Measurements from ENCODE around the gene KIF16B. TPM values are rescaled to one million over a fixed set of nuclear protein-coding genes. Genes with fewer than 3 reads are reported as not detected.

KIF16B gene
- total and polyA plus RNA-seq, 2 experiments from 2014 or later = 9.3 to 21.8 TPM

DNA sequence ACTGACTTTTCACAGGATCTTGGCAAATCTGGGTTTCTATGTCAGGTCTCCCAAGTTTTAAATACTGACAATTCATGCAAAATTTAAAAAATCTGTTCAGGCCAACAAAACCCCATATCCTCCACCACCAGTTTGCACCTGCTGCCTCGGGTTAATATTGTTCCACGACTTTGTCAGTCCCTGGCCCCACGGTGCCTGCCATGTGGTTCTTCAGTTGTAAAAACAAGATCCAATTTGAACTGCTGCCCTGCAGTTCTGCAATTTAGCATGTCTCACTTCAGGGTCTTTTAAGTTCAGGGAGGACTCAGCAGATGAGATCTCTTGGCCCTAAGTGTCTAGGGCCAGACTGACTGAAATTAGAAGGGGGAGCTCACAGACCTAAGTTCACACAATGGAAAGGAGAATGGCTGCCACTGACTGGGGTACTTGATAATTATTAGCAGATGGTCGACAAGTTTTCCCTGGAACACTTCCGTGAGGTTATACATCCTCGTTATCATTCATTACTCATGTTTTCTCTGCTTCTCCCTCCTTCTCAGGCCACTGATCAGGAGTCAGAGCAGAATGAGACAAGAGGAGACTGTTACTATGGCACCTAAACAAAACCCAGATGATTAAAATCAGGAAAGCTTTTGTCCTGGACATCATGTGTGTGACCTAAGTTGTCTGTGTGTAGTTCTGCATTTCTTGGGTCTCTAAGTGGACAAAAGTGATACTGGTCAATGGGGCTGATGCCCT is 223.6 kb downstream of the KIF16B start:
- H3K4me3 ChIP-seq = no peak overlapping the region
- H3K9me3 ChIP-seq (ENCODE audit: low read depth) = no peaks in the 10 kb centered on the region
- H3K9me2 ChIP-seq (replicated peaks; ENCODE audit: insufficient read depth) = no peaks in the 10 kb centered on the region
- no peaks in the 10 kb centered on the region for H3K79me2 ChIP-seq
- H3K36me3 ChIP-seq (replicated peaks; ENCODE audit: insufficient read depth, low read depth) = no peaks in the 10 kb centered on the region
- no peaks in the 10 kb centered on the region for H3K4me1 ChIP-seq (ENCODE audit: insufficient read depth)
- H3K27me3 ChIP-seq = no peaks in the 10 kb centered on the region
- no peaks in the 10 kb centered on the region for H4K20me1 ChIP-seq (ENCODE audit: insufficient read depth, poor library complexity, severe bottlenecking)
- no peak for DNase-seq (ENCODE audit: low spot score)
- TF ChIP-seq EZH2 (IDR thresholded peaks at IDR 0.05; ENCODE audit: borderline replicate concordance) (no peak), EZH2phosphoT487 (IDR thresholded peaks at IDR 0.05; ENCODE audit: low read depth, severe bottlenecking, unreplicated experiment) (no peak)
- TF ChIP-seq, protein P1, sequence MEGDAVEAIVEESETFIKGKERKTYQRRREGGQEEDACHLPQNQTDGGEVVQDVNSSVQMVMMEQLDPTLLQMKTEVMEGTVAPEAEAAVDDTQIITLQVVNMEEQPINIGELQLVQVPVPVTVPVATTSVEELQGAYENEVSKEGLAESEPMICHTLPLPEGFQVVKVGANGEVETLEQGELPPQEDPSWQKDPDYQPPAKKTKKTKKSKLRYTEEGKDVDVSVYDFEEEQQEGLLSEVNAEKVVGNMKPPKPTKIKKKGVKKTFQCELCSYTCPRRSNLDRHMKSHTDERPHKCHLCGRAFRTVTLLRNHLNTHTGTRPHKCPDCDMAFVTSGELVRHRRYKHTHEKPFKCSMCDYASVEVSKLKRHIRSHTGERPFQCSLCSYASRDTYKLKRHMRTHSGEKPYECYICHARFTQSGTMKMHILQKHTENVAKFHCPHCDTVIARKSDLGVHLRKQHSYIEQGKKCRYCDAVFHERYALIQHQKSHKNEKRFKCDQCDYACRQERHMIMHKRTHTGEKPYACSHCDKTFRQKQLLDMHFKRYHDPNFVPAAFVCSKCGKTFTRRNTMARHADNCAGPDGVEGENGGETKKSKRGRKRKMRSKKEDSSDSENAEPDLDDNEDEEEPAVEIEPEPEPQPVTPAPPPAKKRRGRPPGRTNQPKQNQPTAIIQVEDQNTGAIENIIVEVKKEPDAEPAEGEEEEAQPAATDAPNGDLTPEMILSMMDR (IDR thresholded peaks at IDR 0.05; ENCODE audit: poor library complexity) = no peak
- no peak overlapping the region for H3K27ac ChIP-seq
- WGBS (ENCODE audit: low lambda C conversion rate, missing lambda C conversion rate) = 77% methylated on average over 6 of the region's 6 CpGs
- H2AFZ ChIP-seq = no peak overlapping the region
- H3K4me2 ChIP-seq = no peak overlapping the region

DNA sequence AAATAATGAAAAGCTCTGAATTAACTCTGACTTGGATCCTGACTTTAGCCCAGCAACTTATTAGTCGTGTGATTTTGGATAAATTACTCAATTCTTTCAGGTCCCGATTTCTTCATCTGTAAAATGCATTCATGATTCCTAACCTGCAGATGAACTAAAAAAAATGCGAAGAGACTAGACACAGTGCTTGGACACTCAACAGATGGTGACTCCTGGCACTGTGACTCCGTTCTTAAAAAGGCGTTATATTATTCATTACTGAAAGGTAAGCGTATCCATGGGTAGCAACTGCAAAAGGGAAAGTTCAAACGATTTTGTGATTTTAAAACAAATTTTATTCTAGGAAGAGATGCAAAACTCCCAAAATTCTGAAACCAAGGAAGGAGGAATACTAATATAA is 226.3 kb downstream of the KIF16B start:
- no peaks in the 10 kb centered on the region for H3K79me2 ChIP-seq
- WGBS (ENCODE audit: low lambda C conversion rate, missing lambda C conversion rate) = 92% methylated on average over 7 of the region's 7 CpGs
- no peaks in the 10 kb centered on the region for H3K4me1 ChIP-seq (ENCODE audit: insufficient read depth)
- no peak overlapping the region for H2AFZ ChIP-seq
- H4K20me1 ChIP-seq (ENCODE audit: insufficient read depth, poor library complexity, severe bottlenecking) = no peaks in the 10 kb centered on the region
- no peak for TF ChIP-seq EZH2phosphoT487 (IDR thresholded peaks at IDR 0.05; ENCODE audit: low read depth, severe bottlenecking, unreplicated experiment)
- no peak for TF ChIP-seq EZH2 (IDR thresholded peaks at IDR 0.05; ENCODE audit: borderline replicate concordance)
- no peak for DNase-seq (ENCODE audit: low spot score)
- H3K9me3 ChIP-seq (ENCODE audit: low read depth) = no peaks in the 10 kb centered on the region
- H3K4me3 ChIP-seq = no peak overlapping the region
- no peak overlapping the region for H3K27ac ChIP-seq
- H3K27me3 ChIP-seq = no peaks in the 10 kb centered on the region
- H3K36me3 ChIP-seq (replicated peaks; ENCODE audit: insufficient read depth, low read depth) = no peaks in the 10 kb centered on the region
- no peak overlapping the region for H3K4me2 ChIP-seq
- no peaks in the 10 kb centered on the region for H3K9me2 ChIP-seq (replicated peaks; ENCODE audit: insufficient read depth)

DNA sequence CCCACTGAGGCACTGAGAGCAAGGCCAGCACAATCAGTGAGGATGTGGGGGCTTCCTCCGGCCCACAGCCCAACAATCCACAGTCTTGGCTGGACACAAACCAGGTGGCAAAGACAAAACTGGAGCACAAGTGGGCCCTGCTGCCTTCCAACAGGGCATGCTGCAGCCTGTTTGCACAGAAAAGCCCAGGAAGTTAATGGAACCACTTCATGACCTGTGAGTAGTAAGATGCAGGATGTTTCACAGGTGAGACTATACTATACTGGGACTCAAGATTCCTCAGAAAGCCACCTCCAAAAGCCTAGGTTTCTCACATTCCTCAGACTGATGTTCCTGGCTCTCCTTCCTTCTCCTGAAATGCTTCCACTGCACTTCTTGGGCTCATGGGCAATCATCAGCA is 235.5 kb downstream of the KIF16B start:
- H4K20me1 ChIP-seq (ENCODE audit: insufficient read depth, poor library complexity, severe bottlenecking) = no peaks in the 10 kb centered on the region
- no peak overlapping the region for H2AFZ ChIP-seq
- no peaks in the 10 kb centered on the region for H3K27me3 ChIP-seq
- no peaks in the 10 kb centered on the region for H3K4me1 ChIP-seq (ENCODE audit: insufficient read depth)
- H3K27ac ChIP-seq = no peak overlapping the region
- no peaks in the 10 kb centered on the region for H3K79me2 ChIP-seq
- 100% methylated on average over 1 of the region's 1 CpG for WGBS (ENCODE audit: low lambda C conversion rate, missing lambda C conversion rate)
- H3K36me3 ChIP-seq (replicated peaks; ENCODE audit: insufficient read depth, low read depth) = no peaks in the 10 kb centered on the region
- no peak overlapping the region for H3K4me2 ChIP-seq
- DNase-seq (ENCODE audit: low spot score) = no peak
- H3K9me3 ChIP-seq (ENCODE audit: low read depth) = no peaks in the 10 kb centered on the region
- TF ChIP-seq EZH2phosphoT487 (IDR thresholded peaks at IDR 0.05; ENCODE audit: low read depth, severe bottlenecking, unreplicated experiment) (no peak), EZH2 (IDR thresholded peaks at IDR 0.05; ENCODE audit: borderline replicate concordance) (no peak)
- TF ChIP-seq, protein P1 (IDR thresholded peaks at IDR 0.05; ENCODE audit: poor library complexity) = no peak
- H3K9me2 ChIP-seq (replicated peaks; ENCODE audit: insufficient read depth) = no peaks in the 10 kb centered on the region
- no peak overlapping the region for H3K4me3 ChIP-seq

DNA sequence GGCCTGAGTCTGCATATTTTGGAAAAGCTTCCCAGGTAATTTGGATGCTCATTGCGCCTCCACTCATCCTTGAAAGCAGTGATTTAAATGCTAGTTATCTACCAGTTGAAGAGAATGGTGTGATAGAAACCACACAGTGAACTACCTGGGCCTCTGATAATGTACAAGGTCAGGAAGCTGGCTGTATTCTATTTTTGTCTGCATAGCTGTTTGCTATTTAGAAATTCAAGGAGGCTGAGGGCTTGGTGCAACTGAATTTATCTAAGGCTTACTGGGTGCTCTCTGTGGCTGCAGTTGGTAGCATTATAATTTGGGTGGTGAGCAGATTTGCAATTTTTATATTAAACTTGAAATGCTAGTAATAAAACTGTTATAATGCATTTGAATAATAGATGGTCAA is 245.6 kb downstream of the KIF16B start:
- H3K4me1 ChIP-seq (ENCODE audit: insufficient read depth) = peaks cover 3% of the 10 kb centered on the region
- no peaks in the 10 kb centered on the region for H3K36me3 ChIP-seq (replicated peaks; ENCODE audit: insufficient read depth, low read depth)
- DNase-seq (ENCODE audit: low spot score) = no peak
- H3K27me3 ChIP-seq = no peaks in the 10 kb centered on the region
- H2AFZ ChIP-seq = no peak overlapping the region
- 96% methylated on average over 1 of the region's 1 CpG for WGBS (ENCODE audit: low lambda C conversion rate, missing lambda C conversion rate)
- H3K4me2 ChIP-seq = no peak overlapping the region
- no peak overlapping the region for H3K4me3 ChIP-seq
- no peaks in the 10 kb centered on the region for H4K20me1 ChIP-seq (ENCODE audit: insufficient read depth, poor library complexity, severe bottlenecking)
- TF ChIP-seq EZH2 (IDR thresholded peaks at IDR 0.05; ENCODE audit: borderline replicate concordance) = no peak
- TF ChIP-seq, protein P1 (IDR thresholded peaks at IDR 0.05; ENCODE audit: poor library complexity) = no peak
- TF ChIP-seq EZH2phosphoT487 (IDR thresholded peaks at IDR 0.05; ENCODE audit: low read depth, severe bottlenecking, unreplicated experiment) = no peak
- H3K9me3 ChIP-seq (ENCODE audit: low read depth) = no peaks in the 10 kb centered on the region
- H3K79me2 ChIP-seq = no peaks in the 10 kb centered on the region
- H3K27ac ChIP-seq = no peak overlapping the region
- no peaks in the 10 kb centered on the region for H3K9me2 ChIP-seq (replicated peaks; ENCODE audit: insufficient read depth)

Measured in hepatocyte (in vitro differentiated cells).